T-helper 2 cell (primary cell): Measurements from ENCODE around the gene ETS2.
A peak's percentile ranks its signal among the peaks of the same experiment; 100 is the strongest.

Experiments
- DNase-seq, 5 experiments: peaks; one replicate each; pipeline versions ENCODE4 v3.0.0 to v3.0.0-alpha.2; 2012 to 2022

Gene ETS2

DNA sequence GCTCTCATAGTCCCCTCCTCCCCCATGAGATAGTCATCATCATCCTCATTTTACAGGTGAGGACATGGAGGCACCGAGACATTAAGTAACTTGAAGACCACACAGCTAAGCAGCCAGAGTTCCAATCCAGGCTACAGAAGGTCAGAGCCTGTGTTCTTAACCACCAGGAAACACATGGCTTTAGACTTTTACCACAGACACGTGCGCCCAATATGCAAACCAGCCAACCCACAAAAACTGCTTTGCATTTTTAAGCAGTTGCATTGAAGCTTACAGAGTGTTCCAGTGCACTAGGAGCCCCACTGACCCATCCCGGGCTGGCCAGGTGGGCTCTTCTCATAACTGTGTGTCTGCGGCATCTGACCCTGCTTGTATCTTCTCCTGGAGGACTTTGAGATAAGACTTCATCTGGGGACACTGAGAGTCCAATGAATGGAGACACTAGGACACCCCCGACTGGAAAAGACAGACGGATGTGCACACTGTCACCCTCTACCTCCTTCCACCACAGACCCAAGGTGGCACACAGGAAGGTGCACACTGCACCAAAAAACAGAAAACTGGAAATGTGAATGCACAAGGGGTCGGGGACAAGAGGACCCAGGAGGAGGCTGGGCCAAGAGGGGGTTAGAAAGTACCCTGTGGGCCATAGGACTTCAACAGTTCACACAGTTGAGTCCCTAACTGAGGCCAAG lies 56.4 kb downstream of the ETS2 start:
- peak in 1 of 5 experiments; percentile 64 for DNase-seq

DNA sequence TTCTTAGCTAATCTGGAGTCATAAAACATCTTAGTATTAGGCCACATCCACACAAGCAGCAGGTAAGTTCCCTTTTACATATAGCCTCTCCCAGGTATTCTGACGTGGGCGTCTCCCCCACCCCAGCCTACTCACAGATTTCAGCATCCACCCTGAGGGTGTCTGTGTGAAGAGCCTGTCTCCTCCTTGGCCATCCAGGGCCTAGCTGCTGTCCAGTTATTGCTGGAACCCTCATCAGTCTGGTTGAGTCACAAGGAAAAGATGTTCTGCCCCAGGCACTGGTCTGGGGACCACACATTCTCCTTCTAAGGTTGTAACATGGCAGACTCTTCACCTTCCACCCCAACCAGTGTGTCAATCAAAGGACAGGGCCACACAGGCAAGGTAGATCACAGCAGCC lies 57.6 kb downstream of the ETS2 start:
- no peak for DNase-seq

GRCh38 chr21:38863843-38864363 lies 58.2 kb downstream of the ETS2 start:
- no peak for DNase-seq

DNA sequence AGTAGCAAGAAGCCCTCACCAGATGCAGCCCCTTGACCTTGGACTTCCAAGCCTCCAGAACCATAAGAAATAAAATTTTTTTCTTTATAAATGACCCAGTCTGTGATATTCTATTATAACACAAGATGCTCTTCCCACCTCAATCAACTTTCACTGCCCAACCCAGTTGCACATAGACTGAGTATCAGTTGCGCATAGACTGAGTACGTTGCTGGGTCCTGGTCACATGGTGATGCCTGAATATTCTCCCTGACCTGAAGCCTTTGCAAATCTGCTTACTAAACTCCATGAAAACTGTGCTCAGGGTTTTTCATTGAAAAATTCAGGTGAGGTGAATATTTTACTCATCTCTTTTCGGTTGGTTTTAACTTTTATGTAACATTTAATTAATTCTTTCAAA lies 59.2 kb downstream of the ETS2 start:
- DNase-seq: no peak

DNA sequence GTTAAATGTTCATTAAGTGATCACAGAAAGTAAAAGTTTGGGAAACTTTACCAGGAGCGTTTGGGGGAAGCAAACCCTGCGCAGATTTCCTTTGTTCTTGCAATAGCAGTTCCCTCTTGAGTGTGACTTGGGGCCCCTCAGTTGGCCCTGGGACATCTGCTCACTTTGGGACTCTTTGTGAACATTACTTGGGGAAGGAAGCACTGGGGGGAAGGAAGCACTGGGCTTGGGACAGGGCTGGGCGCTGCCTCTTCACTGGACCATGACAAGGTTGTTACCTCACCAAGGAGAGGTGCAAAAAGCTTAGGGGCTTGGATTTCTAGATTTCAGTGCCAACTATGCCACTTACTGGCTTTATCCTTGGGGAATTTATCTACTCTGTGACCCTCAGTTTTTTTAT lies 63.5 kb downstream of the ETS2 start:
- no peak for DNase-seq

- DNase-seq: no peak
These were observed 64.2 kb downstream of the ETS2 start for GRCh38 chr21:38869946-38870345.
